GM13977 (cell line): ENCODE results near the gene CST9.
"Not testable (repeated sequence)": the region's sequence is repeated elsewhere in the genome, so short reads cannot be mapped to it uniquely, and the experiment has no call there.

ENCODE experiments used
- DNase-seq: peaks from one replicate; pipeline ENCODE4 v3.0.0; 2012; ENCODE audit warnings: low spot score
- CTCF ChIP-seq: IDR thresholded peaks from 2 replicates; pipeline ENCODE4 v1.5.1; 2012; ENCODE audit warnings: mild to moderate bottlenecking, control low read depth; ENCODE audit not compliant: insufficient read depth; ENCODE audit errors: extremely low read depth, missing control alignments
- in situ Hi-C: fragments of 300-500 bp; cut with MboI; formaldehyde crosslinking; loops from one replicate; pipeline ENCODE4 v1.12.0; 2022; ENCODE audit warnings: low sequenced_read_pairs, low pct_unique_long_range_greater_than_20kb, mixed read lengths, inconsistent platforms; ENCODE audit not compliant: unreplicated experiment

Gene CST9

DNA sequence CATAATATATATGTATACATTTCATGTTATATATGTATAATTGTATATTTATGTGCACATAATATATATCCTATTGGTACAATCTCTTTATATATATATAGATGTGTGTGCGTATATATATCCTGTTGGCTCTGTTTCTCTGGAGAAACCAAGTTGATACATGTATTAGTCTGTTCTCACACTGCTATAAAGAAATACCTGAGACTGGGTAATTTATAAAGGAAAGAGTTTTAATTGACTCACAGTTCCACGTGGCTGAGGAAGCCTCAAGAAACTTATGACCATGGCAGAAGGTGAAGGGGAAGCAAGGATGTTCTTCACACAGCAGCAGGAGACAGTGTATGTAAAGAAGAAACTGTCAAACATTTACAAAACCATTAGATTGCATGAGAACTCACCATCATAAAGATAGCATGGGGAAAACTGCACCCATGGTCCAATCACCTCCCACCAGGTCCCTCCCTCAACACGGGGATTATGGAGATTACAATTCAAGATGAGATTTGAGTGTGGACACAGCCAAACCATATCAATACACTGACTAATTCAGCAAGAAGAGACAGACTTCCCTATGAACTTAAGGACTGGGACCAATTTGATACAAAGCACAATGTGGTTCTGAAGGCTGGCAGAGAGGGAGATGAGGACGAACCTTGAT lies 18.1 kb upstream of the CST9 start:
- in situ Hi-C loops = no loop called here
- TF ChIP-seq CTCF = no peak

GRCh38 chr20:23622839-23623343 lies 17.2 kb upstream of the CST9 start:
- no peak for TF ChIP-seq CTCF
- in situ Hi-C loops = no loop called here
- no peak for DNase-seq

More for the DNA sequence above, 18.1 kb upstream of the CST9 start:
- no peak for DNase-seq

GRCh38 chr20:23622401-23622800 lies 16.7 kb upstream of the CST9 start:
- DNase-seq, in situ Hi-C loops: not testable (repeated sequence)

- in situ Hi-C loops, DNase-seq: not testable (repeated sequence)
Observed at GRCh38 chr20:23620670-23621386, 15.1 kb upstream of the CST9 start.

DNA sequence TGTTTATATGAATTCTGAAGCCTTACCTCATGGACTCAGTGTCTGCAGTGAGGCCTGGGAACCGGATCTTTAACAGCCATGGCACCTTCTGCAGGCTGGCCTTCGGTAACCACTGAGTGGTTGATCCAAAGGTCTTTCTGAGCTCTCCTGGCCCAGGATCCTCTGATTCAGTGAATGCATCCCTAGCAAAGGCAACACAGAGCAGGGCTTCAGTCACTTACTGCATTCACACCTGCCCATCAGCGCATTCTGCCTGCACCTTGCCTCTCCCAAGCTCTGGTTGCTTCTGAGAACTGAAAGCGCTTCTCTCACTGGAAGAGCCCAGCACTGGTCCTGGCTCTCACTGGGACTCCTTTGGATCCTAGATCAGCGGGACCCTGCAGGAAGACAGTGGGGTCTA lies 8.4 kb upstream of the CST9 start:
- TF ChIP-seq CTCF = no peak
- DNase-seq = no peak
- in situ Hi-C loops = no loop called here

GRCh38 chr20:23613676-23614075 lies 8.0 kb upstream of the CST9 start:
- in situ Hi-C loops = no loop called here
- TF ChIP-seq CTCF = no peak

DNA sequence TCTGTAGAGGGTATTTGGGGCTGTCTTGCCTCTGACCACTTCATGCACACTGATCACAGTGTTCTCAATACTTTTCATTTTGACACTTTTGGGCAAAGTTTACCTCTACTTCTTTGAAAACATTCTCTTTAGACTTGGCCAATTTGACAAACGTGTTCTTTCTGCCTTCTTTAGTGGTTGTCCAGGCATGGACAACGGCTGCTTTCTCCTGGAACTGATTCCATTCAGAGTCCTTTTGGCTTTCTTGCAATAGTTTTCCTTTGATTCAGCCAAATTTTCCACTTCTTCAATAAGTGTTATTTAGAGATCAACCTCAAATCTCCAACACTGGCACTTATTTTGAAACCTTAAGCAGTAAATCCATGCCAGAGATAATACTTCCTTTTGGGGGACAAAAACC lies 6.7 kb upstream of the CST9 start:
- no peak for DNase-seq
- in situ Hi-C loops = no loop called here
- TF ChIP-seq CTCF = no peak

More at GRCh38 chr20:23613676-23614075, 8.0 kb upstream of the CST9 start:
- no peak for DNase-seq
